ENCODE results near the gene LRMDA.

- TF ChIP-seq MYC (IDR thresholded peaks at IDR 0.05; ENCODE audit: low read depth, low read length) (no peak), POLR2AphosphoS5 (IDR thresholded peaks at IDR 0.05; ENCODE audit: insufficient read depth, low read depth, low read length) (no peak)
- TF ChIP-seq, protein P1, sequence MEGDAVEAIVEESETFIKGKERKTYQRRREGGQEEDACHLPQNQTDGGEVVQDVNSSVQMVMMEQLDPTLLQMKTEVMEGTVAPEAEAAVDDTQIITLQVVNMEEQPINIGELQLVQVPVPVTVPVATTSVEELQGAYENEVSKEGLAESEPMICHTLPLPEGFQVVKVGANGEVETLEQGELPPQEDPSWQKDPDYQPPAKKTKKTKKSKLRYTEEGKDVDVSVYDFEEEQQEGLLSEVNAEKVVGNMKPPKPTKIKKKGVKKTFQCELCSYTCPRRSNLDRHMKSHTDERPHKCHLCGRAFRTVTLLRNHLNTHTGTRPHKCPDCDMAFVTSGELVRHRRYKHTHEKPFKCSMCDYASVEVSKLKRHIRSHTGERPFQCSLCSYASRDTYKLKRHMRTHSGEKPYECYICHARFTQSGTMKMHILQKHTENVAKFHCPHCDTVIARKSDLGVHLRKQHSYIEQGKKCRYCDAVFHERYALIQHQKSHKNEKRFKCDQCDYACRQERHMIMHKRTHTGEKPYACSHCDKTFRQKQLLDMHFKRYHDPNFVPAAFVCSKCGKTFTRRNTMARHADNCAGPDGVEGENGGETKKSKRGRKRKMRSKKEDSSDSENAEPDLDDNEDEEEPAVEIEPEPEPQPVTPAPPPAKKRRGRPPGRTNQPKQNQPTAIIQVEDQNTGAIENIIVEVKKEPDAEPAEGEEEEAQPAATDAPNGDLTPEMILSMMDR (IDR thresholded peaks at IDR 0.05; ENCODE audit: extremely low read depth in 1 of 2, insufficient read depth in 1 of 2, low read depth in 1 of 2, low read length in 2 of 2) = no peak
These were observed 852.9 kb downstream of the LRMDA start for GRCh38 chr10:76284351-76284750.
